WERI-Rb-1 (cell line): ENCODE measurements around the gene SORL1.

Experiments
- DNase-seq: peaks from one replicate; pipeline ENCODE4 v3.0.0-alpha.2; 2020
- H3K27ac ChIP-seq: fragments of 250-450 bp; sonication (Bioruptor Pico); 2 replicates; pipeline ENCODE4 v1.5.1; 2020; ENCODE audit warnings: mild to moderate bottlenecking, moderate library complexity
- H3K27me3 ChIP-seq: fragments of 250-450 bp; sonication (Bioruptor Pico); 2 replicates; pipeline ENCODE4 v1.5.1; 2021; ENCODE audit warnings: mild to moderate bottlenecking, low read depth, moderate library complexity; ENCODE audit not compliant: insufficient read depth, severe bottlenecking
- H3K36me3 ChIP-seq: fragments of 250-450 bp; sonication (Bioruptor Pico); 2 replicates; pipeline ENCODE4 v1.5.1; 2020; ENCODE audit warnings: mild to moderate bottlenecking, moderate library complexity
- H3K4me3 ChIP-seq: 2 replicates; pipeline ENCODE4 v1.5.1; 2011; ENCODE audit warnings: low read depth, mild to moderate bottlenecking, control low read depth, low read length
- H3K9me3 ChIP-seq: fragments of 250-450 bp; sonication (Bioruptor Pico); 2 replicates; pipeline ENCODE4 v1.5.1; 2021; ENCODE audit warnings: mild to moderate bottlenecking, moderate library complexity; ENCODE audit not compliant: severe bottlenecking
- CTCF ChIP-seq: IDR thresholded peaks from 2 replicates; pipeline ENCODE4 v1.5.1; 2011; ENCODE audit warnings: low read depth, mild to moderate bottlenecking, control low read depth, inconsistent platforms, low read length

Gene SORL1

GRCh38 chr11:121603316-121603715 lies 151.2 kb downstream of the SORL1 start:
- Histone ChIP-seq H3K4me3 (no peak overlapping the region), H3K9me3 (no peaks in the 10 kb centered on the region), H3K27ac (no peak overlapping the region), H3K36me3 (no peaks in the 10 kb centered on the region), H3K27me3 (no peaks in the 10 kb centered on the region)
- DNase-seq: no peak
- no peak for TF ChIP-seq CTCF

GRCh38 chr11:121604152-121604551 lies 152.0 kb downstream of the SORL1 start:
- no peak overlapping the region for H3K4me3 ChIP-seq
- H3K27ac ChIP-seq: no peak overlapping the region
- H3K9me3 ChIP-seq: no peaks in the 10 kb centered on the region
- H3K36me3 ChIP-seq: no peaks in the 10 kb centered on the region
- no peak for DNase-seq
- TF ChIP-seq CTCF: no peak
- no peaks in the 10 kb centered on the region for H3K27me3 ChIP-seq

GRCh38 chr11:121606354-121606753 lies 154.2 kb downstream of the SORL1 start:
- Histone ChIP-seq H3K36me3 (no peaks in the 10 kb centered on the region), H3K27me3 (no peaks in the 10 kb centered on the region), H3K4me3 (no peak overlapping the region), H3K9me3 (no peaks in the 10 kb centered on the region), H3K27ac (no peak overlapping the region)
- DNase-seq: no peak
- TF ChIP-seq CTCF: no peak

- Histone ChIP-seq H3K4me3 (no peak overlapping the region), H3K27me3 (no peaks in the 10 kb centered on the region), H3K36me3 (no peaks in the 10 kb centered on the region), H3K27ac (no peak overlapping the region), H3K9me3 (no peaks in the 10 kb centered on the region)
- DNase-seq: no peak
- TF ChIP-seq CTCF: no peak
Observed at GRCh38 chr11:121607341-121607740, 155.2 kb downstream of the SORL1 start.

GRCh38 chr11:121608545-121609098 lies 156.5 kb downstream of the SORL1 start:
- Histone ChIP-seq H3K4me3 (no peak overlapping the region), H3K9me3 (no peaks in the 10 kb centered on the region), H3K27ac (no peak overlapping the region), H3K36me3 (no peaks in the 10 kb centered on the region), H3K27me3 (no peaks in the 10 kb centered on the region)
- DNase-seq: no peak
- no peak for TF ChIP-seq CTCF

GRCh38 chr11:121610706-121611105 lies 158.6 kb downstream of the SORL1 start:
- Histone ChIP-seq H3K4me3 (no peak overlapping the region), H3K27me3 (no peaks in the 10 kb centered on the region), H3K9me3 (no peaks in the 10 kb centered on the region), H3K27ac (no peak overlapping the region), H3K36me3 (no peaks in the 10 kb centered on the region)
- DNase-seq: no peak
- no peak for TF ChIP-seq CTCF
